OCI-LY3 (cell line): ENCODE measurements around the gene IL22RA1.

Experiments used
- CTCF ChIP-seq: fragments of 200-600, 300-600 bp; sonication (generic); IDR thresholded peaks from 2 replicates; pipeline ENCODE4 v1.5.1; 2014; ENCODE audit warnings: antibody characterized with exemption, low read length, low read depth
- EZH2phosphoT487 ChIP-seq: fragments of 200-600 bp; shearing (Covaris generic); IDR thresholded peaks from 2 replicates; pipeline ENCODE4 v1.6.1; 2018; ENCODE audit warnings: antibody characterized with exemption, mixed run types, low read depth

DNA sequence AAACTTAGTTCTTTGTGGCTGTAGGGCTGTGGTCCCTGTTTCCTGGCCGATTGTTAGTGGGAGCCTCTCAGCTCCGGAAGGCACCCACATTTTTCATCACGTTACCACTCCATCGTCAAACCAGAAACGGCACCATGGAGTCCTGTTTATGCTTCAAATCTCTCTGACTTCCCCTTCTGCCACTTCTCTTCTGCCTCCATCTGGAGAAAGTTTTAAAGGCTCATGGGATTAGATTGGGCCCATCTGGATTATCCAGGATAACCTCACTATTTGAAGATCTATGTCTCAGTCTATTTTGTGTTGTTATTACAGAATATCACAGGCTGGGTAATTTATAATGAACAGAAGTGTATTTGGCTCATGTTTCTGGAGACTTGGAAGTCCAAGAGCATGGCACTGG lies 19.3 kb upstream of the IL22RA1 start:
- TF ChIP-seq CTCF (no peak), EZH2phosphoT487 (no peak)
